ENCODE data around the gene NACA. TPM values are rescaled to one million over a fixed set of nuclear protein-coding genes. Genes with fewer than 3 reads are reported as not detected.
A peak's percentile ranks its signal among the peaks of the same experiment; 100 is the strongest.

The NACA gene
- total RNA-seq, 1 donor from 2014 or later = 811 TPM

- Mint-ChIP-seq H3K4me1 (ENCODE audit: low read depth) (peaks cover 2% of the 10 kb centered on the region), H3K27ac (peak overlapping the region; percentile 16), H3K36me3 (ENCODE audit: insufficient read depth) (no peaks in the 10 kb centered on the region), H3K4me3 (ENCODE audit: low read depth) (no peak overlapping the region), H3K9me3 (ENCODE audit: low read depth) (no peaks in the 10 kb centered on the region), H3K27me3 (peaks cover 5% of the 10 kb centered on the region)
- DNase-seq (ENCODE audit: low spot score, unreplicated experiment) = no peak
- TF ChIP-seq CTCF (IDR thresholded peaks at IDR 0.05; ENCODE audit: unreplicated experiment) = no peak
Observed at GRCh38 chr12:56699020-56699661, 26.0 kb downstream of the NACA start.

GRCh38 chr12:56695327-56696101 is 29.6 kb downstream of the NACA start:
- Mint-ChIP-seq H3K27me3 (peaks cover under 1% of the 10 kb centered on the region), H3K4me1 (ENCODE audit: low read depth) (peaks cover 2% of the 10 kb centered on the region), H3K9me3 (ENCODE audit: low read depth) (no peaks in the 10 kb centered on the region), H3K36me3 (ENCODE audit: insufficient read depth) (no peaks in the 10 kb centered on the region), H3K4me3 (ENCODE audit: low read depth) (no peak overlapping the region), H3K27ac (no peak overlapping the region)
- DNase-seq (ENCODE audit: low spot score, unreplicated experiment) = no peak
- no peak for TF ChIP-seq CTCF (IDR thresholded peaks at IDR 0.05; ENCODE audit: unreplicated experiment)

- Mint-ChIP-seq H3K4me3 (ENCODE audit: low read depth) (no peak overlapping the region), H3K27me3 (no peaks in the 10 kb centered on the region), H3K9me3 (ENCODE audit: low read depth) (no peaks in the 10 kb centered on the region), H3K36me3 (ENCODE audit: insufficient read depth) (no peaks in the 10 kb centered on the region), H3K4me1 (ENCODE audit: low read depth) (peaks cover 2% of the 10 kb centered on the region), H3K27ac (no peak overlapping the region)
- no peak for DNase-seq (ENCODE audit: low spot score, unreplicated experiment)
- TF ChIP-seq CTCF (IDR thresholded peaks at IDR 0.05; ENCODE audit: unreplicated experiment) = no peak
Observed at GRCh38 chr12:56694161-56694560, 30.9 kb downstream of the NACA start.

- no peak for DNase-seq (ENCODE audit: low spot score, unreplicated experiment)
- H3K9me3 Mint-ChIP-seq (ENCODE audit: low read depth) = no peaks in the 10 kb centered on the region
- H3K4me1 Mint-ChIP-seq (ENCODE audit: low read depth) = peaks cover 20% of the 10 kb centered on the region
- H3K27me3 Mint-ChIP-seq = no peaks in the 10 kb centered on the region
- peak overlapping the region; percentile 96 for H3K4me3 Mint-ChIP-seq (ENCODE audit: low read depth)
- peak overlapping the region; percentile 98 for H3K27ac Mint-ChIP-seq
- no peak for TF ChIP-seq CTCF (IDR thresholded peaks at IDR 0.05; ENCODE audit: unreplicated experiment)
- H3K36me3 Mint-ChIP-seq (ENCODE audit: insufficient read depth) = peaks cover 13% of the 10 kb centered on the region
Observed at GRCh38 chr12:56688846-56689109, 36.3 kb downstream of the NACA start.

- no peaks in the 10 kb centered on the region for H3K9me3 Mint-ChIP-seq (ENCODE audit: low read depth)
- no peaks in the 10 kb centered on the region for H3K27me3 Mint-ChIP-seq
- peaks cover 13% of the 10 kb centered on the region for H3K36me3 Mint-ChIP-seq (ENCODE audit: insufficient read depth)
- H3K4me1 Mint-ChIP-seq (ENCODE audit: low read depth) = peaks cover 20% of the 10 kb centered on the region
- TF ChIP-seq CTCF (IDR thresholded peaks at IDR 0.05; ENCODE audit: unreplicated experiment) = no peak
- peak; percentile 96 for DNase-seq (ENCODE audit: low spot score, unreplicated experiment)
- H3K27ac Mint-ChIP-seq = peak within 1 kb of the TSS; percentile 99
- peak within 1 kb of the TSS; percentile 96 for H3K4me3 Mint-ChIP-seq (ENCODE audit: low read depth)
Observed at GRCh38 chr12:56688129-56688845, 36.8 kb downstream of the NACA start, which contains the start of gene PTGES3. Gene PTGES3 (minus strand): TSS chr12:56688284. CDS start chr12:56687999, 285 bp downstream.
